H4 (cell line): Measurements from ENCODE around the gene HPCAL4. TPM values are rescaled to one million over a fixed set of nuclear protein-coding genes. Genes with fewer than 3 reads are reported as not detected.
A peak's percentile ranks its signal among the peaks of the same experiment; 100 is the strongest.

Source experiments
- DNase-seq: peaks from one replicate; pipeline ENCODE4 v3.0.0-alpha.2; 2015; ENCODE audit warnings: low spot score
- total RNA-seq: library from RNA; depleted of rRNA; stranded (reverse); fragments of >200 nt; shearing (Covaris generic); gene quantifications from 2 replicates; pipeline ENCODE4 v1.2.3, GENCODE V29; 2014; rRNA removed

Gene HPCAL4
- total RNA-seq = 0.46 and 0.74 TPM in 2 replicates

DNA sequence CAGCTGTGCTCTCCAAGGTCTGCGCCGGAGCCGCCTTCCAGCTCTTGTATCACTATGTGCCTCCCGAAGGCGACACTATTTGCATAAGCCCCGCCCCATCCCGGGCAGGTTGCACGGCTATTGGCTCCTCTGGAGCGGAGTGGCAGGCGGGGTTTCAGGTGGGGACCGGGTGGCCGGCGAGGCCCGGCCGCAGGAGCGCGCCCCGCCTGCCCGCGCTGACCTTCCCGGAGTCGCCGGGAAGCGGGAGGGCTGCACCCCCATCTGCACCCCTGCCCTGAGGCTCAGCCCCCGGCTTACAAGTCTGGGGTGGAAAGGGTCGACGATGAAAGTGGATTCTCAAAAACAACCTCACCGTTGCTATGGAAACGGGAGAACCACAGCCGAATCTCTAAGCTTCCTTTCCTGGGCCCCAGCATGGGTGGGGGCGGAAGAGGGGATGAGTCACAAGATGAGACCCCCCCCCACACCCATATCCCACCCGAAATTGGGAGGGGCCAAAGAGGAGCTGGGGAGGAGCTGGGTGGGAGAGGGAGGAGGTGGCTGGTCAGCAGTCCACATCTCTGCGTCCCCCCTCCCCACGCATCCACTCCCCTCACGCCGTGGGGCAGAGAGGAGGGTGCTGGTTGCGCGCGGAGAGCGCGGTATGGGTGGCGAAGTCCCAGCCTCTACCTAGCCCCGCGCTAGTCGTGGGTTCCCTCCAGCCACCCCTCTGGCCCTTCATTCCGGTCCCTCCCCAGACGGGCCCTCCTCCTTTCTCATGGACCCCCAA lies at the start of gene HPCAL4:
HPCAL4 (minus strand) TSS at position 51 of the 769 bp plus-strand sequence. CDS start 6,830 bp downstream, outside the sequence.
- peak; percentile 82 for DNase-seq

DNA sequence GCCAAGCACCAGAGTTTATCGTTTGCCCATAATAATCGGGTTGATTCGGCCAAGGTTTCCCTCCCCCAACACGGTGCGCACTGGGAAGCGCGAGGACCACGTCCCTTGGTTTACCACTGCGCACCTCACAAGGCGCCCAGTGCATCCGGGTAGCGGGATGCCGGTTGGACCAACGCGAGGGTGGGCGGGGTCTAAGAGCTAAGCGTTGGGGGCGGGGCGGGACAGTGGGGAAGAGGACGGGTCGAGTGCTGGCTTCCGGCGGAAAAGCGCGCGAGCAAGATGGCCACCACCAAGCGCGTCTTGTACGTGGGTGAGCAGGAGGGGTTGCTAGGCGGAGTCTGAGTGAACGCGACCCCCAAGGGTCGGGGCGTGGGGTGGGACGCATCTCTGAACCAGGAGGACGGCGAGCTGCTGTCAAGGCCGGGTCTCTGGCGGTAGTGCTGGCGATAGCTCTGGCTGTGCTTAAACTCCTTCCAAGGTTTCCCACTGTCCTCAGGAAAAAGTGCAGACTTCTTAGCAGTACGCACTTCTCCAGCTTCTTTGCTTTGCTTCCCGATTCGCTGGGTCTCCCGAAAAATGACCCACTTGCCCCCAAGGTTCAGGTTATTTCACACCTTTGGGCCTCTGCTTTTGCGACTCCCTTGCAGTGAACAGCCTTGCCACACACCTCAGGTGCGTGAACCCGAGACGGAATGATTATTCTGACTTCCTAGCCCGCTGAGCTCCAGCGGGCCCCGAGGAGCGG lies 47.6 kb upstream of the HPCAL4 start, which contains the start of gene PPIE:
PPIE (plus strand) TSS at position 261 of the 745 bp plus-strand sequence; CDS start at position 280, 19 bp downstream.
- DNase-seq = peak; percentile 78

DNA sequence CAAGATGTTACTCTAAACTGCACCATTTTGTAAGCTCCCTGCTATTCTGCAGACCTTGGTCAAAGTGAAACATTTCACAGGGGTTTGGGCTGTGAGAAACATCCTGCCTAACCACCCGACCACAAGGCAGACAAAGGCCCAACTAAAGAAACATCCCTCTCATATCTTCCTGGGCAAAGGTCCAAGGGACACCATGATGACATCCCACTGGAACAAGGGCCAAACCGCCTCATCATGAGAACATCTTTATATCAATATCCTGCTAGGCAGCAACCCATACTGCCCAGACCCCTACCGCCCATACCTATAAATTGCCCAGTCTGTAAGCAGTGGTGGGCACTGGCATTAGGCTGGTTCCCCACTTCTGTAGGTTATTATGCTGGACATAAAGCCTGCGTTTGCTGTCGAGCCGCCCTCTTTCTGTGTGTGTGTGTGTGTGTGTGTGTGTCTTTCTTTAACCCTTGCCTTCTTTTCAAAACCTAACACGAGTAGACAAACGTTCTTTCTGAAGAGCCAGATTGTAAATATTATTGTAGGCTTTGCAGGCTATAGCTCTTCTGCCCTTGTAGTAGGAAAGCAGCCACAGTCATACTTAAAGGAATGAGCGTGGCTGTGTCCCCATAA lies 46.4 kb upstream of the HPCAL4 start:
- DNase-seq = no peak

DNA sequence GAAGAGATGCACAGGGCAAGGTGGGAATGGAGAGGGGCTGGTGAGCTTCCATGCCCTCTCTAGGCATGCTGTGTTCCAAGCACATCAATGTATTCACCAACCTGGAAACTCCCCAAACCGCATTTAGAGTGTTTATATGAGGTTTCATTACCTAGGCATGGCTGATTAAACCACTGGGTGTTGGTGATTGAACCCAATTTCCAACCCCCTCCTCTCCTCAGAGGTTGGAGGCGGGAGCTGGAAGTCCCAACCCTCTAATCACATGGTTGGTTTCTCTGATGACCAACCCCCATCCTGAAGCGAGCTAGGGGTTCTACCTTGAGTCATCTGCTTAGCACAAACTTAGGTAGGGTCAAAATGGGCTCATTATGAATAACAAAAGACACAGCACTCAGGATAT lies 44.5 kb upstream of the HPCAL4 start:
- DNase-seq = peak; percentile 51

DNA sequence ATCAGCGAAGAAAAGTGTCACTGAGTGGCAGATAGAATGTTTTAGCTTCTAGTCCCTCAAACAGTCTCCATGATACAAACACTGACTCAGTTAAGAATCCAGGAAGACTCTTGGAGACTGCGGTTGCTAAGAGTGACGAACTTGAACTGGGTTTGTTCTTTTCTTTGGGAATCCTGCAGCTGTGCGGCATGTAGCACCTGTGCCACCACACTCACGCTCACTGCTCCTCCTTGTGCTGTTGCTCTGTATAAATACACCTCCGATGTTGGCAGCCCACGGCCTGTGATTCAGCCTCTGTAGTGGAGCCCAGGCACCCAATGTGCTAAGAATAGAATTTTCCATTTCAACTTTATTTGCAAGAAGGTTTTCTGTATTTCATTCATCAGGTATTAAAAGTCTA lies 41.9 kb upstream of the HPCAL4 start:
- DNase-seq = no peak

DNA sequence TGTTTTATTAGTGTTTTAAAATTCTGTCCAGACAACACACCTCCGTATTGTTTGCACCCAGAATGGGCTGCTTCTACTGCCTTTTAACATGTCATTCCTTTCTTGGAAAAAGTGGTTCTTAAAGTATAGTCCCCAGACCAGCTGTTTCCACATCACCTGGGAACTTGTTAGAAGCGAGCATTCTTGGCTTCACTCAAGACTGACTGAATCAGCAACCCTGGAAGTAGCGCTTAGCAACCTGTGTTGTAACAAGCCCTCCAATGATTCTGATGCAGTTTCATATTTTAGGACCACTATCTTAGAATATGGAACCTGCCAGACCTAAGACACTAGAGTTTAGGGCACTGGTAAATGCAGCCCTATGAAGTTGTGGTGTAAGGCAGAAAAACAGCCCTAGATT lies 41.5 kb upstream of the HPCAL4 start:
- no peak for DNase-seq

DNA sequence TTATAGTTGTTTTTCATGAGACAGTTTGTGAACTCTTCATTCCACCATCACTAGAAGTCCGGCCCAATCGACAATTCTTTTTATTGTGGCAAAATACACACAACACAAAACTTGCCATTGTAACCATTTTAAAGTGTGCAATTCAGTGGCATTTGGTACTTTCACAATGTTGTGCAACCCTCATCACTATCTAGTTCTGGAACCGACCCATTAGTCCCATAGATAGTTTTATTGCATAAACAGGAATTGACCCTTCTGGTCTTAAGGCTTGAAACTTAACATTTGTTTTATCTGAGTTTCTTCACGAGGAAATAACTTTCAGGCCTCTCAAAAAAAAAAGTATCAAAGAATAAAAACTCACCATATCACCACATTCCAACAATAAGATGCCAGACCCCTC lies 38.6 kb upstream of the HPCAL4 start:
- DNase-seq = no peak

DNA sequence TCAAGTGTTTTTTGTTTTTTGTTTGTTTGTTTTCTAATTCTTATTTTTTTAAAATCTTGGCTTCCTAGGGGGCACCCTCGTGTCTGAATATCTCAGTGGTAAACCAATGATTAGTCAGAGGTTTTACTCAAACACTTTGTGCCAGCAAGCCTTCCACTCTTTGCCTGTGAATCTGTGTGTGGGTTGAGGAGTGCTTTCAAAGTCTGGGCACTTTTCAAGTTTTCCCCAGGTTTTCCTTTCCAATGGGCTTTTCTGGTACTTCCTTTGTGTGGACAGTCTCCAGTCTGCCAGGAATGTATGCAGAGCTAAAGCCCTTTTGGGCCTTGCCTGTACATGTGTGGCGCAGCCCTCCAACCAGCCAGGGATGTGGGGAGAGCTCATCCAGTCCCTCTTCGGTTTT lies 37.8 kb upstream of the HPCAL4 start:
- DNase-seq = no peak

DNA sequence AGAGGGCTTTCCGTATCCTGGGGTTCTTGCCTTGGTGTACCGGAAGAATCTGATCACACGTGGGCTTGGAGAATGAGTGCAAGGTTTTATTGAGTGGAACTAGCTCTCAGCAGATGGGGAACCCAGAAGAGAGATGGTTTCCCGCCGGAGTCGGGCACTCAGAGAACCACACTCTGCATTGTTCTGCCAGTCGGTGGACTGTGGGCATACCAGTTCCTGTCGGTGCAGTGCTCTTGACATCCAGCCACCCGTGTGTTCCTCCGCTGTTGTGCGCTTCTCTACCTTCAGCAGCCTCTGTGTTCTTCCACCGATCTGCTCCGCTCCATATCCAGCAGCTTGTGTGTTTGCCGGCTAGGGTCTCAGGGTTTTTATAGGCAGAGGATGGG lies 36.7 kb upstream of the HPCAL4 start:
- DNase-seq = no peak

DNA sequence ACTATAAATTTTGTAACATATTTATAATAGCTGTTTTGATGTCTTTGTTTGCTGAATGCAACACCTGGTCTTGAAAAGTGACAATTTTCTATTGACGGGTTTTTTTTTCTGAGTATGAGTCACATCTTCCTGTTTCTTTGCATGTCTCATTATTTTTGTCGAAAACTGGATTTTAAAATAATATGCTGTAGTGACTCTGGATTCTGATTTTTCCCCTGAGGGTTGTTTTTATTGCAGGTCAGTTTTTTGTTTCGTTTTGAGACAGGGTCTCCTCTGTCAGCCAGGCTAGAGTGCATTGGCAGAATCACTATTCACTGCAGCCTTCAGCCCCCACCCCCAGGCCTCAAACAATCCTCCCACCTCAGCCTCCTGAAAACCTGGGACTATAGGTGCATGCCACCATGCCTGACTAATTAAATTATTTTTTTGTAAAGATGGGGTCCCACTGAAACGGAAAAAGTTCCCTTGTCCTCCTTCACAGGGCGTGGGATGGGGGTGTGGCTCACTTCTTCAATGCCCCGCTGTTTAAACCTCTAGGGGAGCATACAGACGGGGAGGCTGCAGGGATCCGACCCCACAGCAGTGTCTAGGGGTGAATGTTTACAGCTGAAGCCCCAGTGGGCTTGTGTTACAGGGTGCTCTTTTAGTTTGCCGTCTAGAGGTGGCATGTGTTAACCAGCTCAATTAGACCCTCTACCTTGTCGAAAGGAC lies 36.1 kb upstream of the HPCAL4 start:
- DNase-seq = no peak

DNA sequence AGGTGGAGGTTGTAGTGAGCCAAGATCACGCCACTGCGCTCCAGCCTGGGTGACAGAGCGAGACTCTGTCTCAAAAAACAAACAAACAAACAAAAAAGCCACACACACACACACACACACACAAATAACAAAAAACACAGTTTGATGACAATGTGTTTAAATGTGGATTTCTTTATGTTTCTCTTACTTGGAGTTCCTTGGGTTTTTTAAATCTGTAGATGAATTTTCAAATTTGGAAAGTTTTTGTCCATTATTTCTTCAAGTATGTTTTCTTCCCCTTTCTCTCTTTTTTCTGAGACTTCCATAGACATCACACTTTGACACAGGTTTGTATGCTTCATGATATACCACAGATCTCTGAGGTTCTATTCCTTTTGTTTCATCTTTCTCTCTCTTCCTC lies 35.4 kb upstream of the HPCAL4 start:
- DNase-seq = no peak

DNA sequence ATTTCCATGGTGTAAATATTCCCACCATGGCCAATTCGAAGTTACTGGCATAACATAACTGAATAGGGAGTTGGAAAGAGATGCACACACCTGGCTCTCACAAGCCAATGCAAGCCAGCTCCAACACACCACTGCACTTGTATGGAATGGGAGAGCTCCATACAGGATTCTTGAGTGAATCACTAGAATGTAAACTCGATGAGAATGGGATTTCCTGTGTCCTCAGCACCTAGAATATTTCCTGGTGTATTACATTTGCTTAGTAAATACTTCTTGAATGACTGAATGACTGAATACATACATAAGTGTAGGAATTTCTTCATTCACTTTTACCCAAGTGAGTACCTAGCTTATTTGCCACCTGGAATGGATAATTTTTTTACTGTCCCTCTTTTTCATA lies 31.3 kb upstream of the HPCAL4 start:
- no peak for DNase-seq

DNA sequence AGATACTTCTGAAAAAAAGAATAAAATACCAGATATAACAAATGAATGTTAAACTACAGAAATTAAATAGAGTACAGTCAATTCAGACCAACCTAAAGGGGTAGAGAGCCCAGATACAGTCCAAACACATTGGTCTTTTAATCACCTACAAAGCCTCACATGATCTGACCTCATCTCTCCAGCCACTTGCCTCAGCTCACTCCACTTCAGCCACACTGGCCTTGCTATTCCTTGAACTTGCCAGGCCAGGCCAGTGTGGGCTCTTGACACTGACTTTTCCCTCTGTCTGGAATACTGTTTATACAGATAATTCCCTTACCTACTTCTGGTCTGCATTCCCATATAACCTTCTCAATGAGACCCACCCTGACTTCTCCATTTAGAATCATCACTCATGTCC lies 30.4 kb upstream of the HPCAL4 start:
- no peak for DNase-seq

DNA sequence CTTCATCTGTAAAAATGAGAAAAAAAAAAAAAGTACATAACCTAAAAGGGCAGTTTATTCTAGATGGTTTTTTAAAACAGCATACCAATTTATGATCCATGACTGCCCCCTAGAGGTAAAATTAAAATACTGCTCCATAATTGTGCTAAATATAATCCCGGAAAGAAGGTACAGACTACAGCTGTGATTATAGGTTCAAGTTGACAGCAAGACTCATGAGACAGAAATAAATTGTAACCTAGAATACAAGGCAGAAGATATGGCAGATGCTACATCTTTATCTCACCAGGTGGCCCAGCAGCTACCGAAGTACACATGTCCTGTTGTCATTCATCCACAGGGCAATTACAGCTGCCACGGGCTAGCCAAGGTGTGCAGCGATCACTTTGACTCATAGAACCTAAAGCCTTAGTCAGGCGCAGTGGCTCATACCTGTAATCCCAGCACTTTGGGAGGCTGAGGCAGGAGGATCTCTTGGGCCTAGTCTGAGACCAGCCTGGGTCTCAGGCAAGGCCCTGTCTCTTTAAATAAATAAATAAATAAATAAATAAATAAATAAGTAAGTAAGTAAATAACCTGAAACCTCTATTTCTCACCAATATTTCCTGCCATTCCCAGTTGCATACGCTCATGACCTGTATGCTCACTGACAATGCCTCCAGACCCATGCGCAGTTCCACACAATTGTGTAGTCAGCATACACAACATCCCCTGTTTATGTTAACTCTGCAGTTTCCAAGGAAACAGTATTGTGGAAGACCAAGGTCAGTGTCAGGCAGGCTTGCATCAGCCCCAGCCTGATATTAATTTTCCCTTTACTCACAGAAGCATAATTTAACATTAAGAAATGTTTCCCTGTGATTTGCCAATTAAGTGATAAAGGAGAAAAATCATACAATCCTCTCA lies 29.1 kb upstream of the HPCAL4 start:
- DNase-seq = peak; percentile 43

DNA sequence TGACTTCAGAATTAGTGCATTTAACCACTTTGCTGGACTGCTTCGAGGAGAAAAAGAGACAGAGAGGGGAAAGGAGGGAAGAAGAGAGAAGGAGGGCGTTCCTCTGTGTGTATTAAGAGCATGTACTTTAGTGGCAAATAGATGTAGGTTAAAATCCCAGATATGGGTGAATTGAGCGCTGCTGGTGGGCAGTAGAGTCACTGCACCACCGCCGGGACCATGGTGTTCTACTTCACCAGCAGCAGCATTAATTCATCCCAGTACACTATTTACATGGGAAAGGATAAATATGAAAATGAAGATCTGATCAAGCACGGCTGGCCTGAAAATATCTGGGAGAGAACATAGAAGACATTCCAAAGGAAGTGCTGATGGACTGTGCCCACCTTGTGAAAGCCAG lies 26.6 kb upstream of the HPCAL4 start:
- no peak for DNase-seq

DNA sequence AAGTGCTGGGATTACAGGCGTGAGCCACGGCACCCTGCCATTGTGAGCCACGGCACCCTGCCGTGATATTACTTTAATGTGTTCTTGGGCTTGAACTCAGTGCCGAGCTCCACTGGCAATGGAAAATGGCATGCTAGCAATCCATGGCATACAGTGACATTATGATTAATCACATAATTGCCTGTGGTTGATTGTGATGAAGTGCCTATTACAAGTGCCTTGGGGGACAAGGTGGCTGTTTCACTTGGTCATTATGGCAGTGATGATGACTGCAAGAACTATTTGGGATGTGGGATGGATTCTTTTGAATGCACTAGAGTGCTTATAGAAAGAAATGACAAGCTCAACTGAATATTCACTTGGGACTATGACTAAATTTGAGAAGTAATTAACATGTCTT lies 22.3 kb upstream of the HPCAL4 start:
- DNase-seq = no peak

DNA sequence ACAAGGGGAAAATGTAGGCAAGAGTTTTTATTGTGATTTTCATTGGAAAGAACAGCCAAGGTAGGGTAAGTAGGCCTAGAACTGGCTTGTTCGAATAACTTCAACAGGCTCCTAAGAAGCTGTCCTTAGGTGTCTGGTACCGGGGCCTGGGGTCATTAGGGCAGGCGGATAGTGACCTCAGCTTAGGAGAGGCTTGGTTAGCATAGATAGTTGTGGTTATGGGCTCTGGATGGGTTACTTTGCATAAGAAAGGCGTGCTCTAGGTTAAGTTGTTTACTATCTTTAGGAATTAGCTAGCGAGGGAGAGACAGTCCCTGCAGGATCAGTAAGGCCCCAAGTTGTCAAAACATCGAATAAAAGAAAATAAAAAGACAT lies 20.7 kb upstream of the HPCAL4 start:
- DNase-seq = no peak

DNA sequence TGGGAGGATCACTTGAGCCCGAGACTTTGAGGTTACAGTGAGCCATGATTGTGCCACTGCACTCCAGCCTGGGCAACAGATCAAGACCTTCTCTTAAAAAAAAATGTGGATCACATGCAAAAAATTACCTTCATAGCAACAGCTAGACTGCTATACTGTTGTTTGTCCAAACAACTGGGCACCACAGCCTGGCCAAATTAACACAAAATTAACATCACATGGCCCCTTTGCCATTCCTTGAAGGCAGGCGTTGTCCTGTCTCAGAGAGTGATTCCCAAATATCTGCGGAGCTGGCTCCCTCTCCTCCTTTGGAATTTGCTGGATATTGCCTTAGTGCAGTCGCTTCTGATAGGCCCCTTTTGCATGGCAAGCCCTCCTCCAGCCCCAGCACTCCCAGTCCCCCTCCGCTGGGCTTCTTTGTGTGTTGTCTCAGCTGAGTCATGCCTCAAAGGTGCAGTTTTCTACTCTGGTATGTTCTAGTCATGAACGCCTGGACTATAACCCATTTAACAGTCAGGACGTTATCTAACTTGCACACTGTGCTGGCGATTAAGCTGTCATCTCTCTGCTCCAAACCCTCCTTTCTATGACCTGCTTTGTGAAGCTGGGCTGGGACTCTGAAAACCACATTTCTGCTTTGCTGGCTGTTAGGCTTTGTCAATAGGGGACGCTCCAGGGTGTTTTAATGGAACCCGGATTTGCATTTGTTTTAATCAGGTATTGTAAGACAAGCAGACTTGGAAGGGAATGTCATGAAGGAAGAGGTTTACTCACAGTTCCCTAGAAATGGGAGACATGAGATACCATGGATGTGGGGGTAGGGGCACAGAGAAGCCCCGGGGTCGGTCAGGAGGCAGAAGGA lies 20.1 kb upstream of the HPCAL4 start:
- no peak for DNase-seq

DNA sequence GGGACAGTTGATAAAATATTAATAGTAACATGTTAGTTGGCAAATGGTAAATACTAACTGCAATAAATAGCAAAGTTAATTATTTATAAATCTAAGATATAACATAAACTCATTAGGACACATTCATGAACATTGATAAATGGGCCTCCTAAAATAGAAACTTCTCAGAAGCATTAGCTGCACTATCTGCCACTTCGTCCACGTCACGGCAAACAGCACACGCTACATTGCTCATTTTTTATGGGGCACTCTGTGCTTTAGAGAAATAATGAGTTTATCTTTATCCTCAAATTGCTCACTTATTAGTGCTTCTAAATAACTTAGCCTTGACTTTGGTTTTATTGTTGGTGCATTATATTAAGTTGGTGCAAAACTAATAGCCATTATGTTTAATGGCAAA lies 16.3 kb upstream of the HPCAL4 start:
- DNase-seq = no peak

DNA sequence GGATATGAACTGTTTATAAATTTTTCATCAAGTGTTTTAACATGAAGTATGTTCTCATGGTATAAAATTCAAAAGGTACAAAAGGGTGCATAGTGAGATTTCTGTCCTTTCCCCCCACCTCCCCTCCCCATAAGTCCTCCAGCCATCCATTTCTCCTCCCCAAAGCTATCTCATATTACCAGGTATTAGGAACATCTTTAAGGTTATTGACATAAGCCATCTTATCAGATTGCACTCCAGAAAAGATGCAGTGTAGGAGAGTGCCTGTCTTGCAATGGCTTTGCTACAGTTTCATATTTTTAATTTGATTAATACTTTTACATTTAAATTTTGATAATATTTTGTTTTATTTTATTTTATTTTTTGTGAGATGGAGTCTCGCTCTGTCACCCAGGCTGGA lies 13.5 kb upstream of the HPCAL4 start:
- no peak for DNase-seq
